Calu3 (cell line): ENCODE results near the gene PPFIBP2. TPM values are rescaled to one million over a fixed set of nuclear protein-coding genes. Genes with fewer than 3 reads are reported as not detected.

Experiments used
- BruUV-seq: library from RNA; stranded (reverse); fragments of 400-500 nt; replicated peaks from 2 replicates; lab custom pipeline; 2021; lab: Mats Ljungman, UMichigan
- CTCF ChIA-PET: fragments of 300-600 bp; sonication (Branson Sonifier 250); formaldehyde crosslinking; loops from one replicate; lab custom pipeline; 2022; ENCODE audit warnings: antibody characterized with exemption; lab: Charles Lee
- DNase-seq: peaks from one replicate; pipeline ENCODE4 v3.0.0; 2022
- H3K27ac Mint-ChIP-seq: one replicate; pipeline ENCODE4 v1.8.0; 2022; ENCODE audit warnings: mixed read lengths; ENCODE audit not compliant: unreplicated experiment
- H3K27me3 Mint-ChIP-seq: one replicate; pipeline ENCODE4 v1.8.0; 2022; ENCODE audit warnings: mixed read lengths; ENCODE audit not compliant: unreplicated experiment
- H3K36me3 Mint-ChIP-seq: one replicate; pipeline ENCODE4 v1.8.0; 2022; ENCODE audit warnings: mild to moderate bottlenecking, moderate library complexity, mixed read lengths; ENCODE audit not compliant: insufficient read depth, unreplicated experiment
- H3K4me1 Mint-ChIP-seq: one replicate; pipeline ENCODE4 v1.8.0; 2022; ENCODE audit warnings: mild to moderate bottlenecking, low read depth, mixed read lengths; ENCODE audit not compliant: unreplicated experiment
- H3K4me3 Mint-ChIP-seq: one replicate; pipeline ENCODE4 v1.8.0; 2022; ENCODE audit warnings: mild to moderate bottlenecking, low read depth, moderate library complexity, mixed read lengths; ENCODE audit not compliant: unreplicated experiment
- H3K9me3 Mint-ChIP-seq: one replicate; pipeline ENCODE4 v1.8.0; 2022; ENCODE audit warnings: low read depth, mixed read lengths; ENCODE audit not compliant: unreplicated experiment
- intact Hi-C: fragments of 100-400 bp; cut with micrococcal nuclease; formaldehyde crosslinking; loops from one replicate; pipeline ENCODE4 v1.10.0; 2022; ENCODE audit not compliant: unreplicated experiment
- total RNA-seq: library from RNA; stranded (reverse); gene quantifications from 2 replicates; pipeline ENCODE4 v1.2.3, GENCODE V29; 2022
- TF ChIP-seq, protein P1 (sequence below): fragments of 200-600 bp; IDR thresholded peaks from one replicate; pipeline ENCODE4 v1.8.0; 2022; ENCODE audit warnings: antibody characterized with exemption; ENCODE audit not compliant: unreplicated experiment

PPFIBP2 gene
- total RNA-seq, 1 experiment from 2014 or later = 28.5 TPM

DNA sequence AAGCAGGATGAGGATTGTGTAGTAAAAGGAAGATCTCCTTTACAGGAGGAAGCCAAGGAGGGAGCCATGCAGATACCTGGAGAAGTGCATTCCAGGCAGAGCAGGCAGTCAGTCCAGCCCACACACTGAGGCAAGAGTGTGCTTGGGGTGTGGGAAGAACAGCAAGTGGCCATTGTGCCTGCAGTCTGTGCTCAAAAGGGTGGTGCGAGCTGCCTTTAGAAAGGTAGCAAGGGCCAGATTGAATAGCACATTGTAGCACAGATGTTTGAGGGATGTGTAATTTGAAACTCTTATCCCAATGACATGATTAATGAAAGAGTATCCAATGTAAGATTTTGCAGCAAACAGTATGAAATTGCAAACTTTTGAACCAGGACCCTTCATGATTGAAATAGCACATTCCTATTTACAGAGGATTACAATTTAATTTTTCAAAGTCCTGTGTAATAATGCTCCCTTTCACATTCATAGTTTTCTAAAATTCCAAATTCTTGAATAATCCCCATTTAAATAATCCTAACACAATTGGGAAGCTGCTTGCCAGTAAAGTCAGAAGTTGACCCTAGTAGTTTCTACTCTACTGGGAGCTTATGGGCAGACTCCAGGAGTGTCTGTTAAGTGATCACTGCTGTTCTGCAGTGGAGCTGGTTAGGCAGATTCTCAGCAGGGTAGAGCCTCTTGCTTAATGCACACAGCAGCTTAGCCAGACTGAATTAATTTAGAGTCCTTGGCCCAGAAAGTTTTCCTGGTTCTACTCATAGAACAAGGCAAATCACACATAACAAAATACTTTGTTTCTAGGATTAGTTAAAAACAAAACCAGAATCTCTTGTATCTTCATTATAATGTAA is 81.4 kb downstream of the PPFIBP2 start:
- no peak for DNase-seq
- Mint-ChIP-seq H3K4me1 (peaks cover 70% of the 10 kb centered on the region), H3K9me3 (no peaks in the 10 kb centered on the region), H3K27me3 (no peaks in the 10 kb centered on the region), H3K36me3 (peaks cover 18% of the 10 kb centered on the region), H3K27ac (no peak overlapping the region), H3K4me3 (no peak overlapping the region)
- intact Hi-C loops = no loop called here
- TF ChIP-seq, protein P1, sequence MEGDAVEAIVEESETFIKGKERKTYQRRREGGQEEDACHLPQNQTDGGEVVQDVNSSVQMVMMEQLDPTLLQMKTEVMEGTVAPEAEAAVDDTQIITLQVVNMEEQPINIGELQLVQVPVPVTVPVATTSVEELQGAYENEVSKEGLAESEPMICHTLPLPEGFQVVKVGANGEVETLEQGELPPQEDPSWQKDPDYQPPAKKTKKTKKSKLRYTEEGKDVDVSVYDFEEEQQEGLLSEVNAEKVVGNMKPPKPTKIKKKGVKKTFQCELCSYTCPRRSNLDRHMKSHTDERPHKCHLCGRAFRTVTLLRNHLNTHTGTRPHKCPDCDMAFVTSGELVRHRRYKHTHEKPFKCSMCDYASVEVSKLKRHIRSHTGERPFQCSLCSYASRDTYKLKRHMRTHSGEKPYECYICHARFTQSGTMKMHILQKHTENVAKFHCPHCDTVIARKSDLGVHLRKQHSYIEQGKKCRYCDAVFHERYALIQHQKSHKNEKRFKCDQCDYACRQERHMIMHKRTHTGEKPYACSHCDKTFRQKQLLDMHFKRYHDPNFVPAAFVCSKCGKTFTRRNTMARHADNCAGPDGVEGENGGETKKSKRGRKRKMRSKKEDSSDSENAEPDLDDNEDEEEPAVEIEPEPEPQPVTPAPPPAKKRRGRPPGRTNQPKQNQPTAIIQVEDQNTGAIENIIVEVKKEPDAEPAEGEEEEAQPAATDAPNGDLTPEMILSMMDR = no peak
- BruUV-seq = no TSS peak
- CTCF ChIA-PET = interaction anchor here (0.7 to 1.2 kb wide), 2 partner anchors 10 to 453 kb away, joined by 5 to 7 read pairs; no protein-coding TSS in a partner anchor

DNA sequence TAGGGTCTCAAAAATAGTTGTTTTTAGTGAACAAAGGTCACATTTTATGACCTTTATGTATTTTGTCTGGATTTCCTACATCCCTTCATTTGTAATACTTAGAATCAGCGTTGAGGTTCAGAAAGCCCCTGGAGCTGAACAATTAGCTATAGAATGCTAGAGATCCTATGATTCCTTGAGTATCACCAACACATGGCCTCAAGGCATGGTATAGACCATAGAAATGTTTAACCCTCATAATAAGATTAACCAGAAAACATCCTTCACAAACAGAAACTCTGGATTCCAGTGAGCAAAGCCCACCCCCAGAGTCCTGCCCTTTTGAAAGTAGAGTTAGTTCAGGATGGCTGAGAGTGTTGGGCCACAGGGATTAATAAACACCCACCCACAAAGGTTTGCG is 82.2 kb downstream of the PPFIBP2 start:
- no peaks in the 10 kb centered on the region for H3K27me3 Mint-ChIP-seq
- TF ChIP-seq, protein P1 = no peak
- no peaks in the 10 kb centered on the region for H3K9me3 Mint-ChIP-seq
- no peak overlapping the region for H3K27ac Mint-ChIP-seq
- peaks cover 22% of the 10 kb centered on the region for H3K36me3 Mint-ChIP-seq
- DNase-seq = no peak
- intact Hi-C loops = no loop called here
- no peak overlapping the region for H3K4me3 Mint-ChIP-seq
- no TSS peak for BruUV-seq
- peaks cover 77% of the 10 kb centered on the region for H3K4me1 Mint-ChIP-seq
- CTCF ChIA-PET = interaction anchor here (1.2 kb wide), 1 partner anchor 9 kb away, joined by 5 read pairs; no protein-coding TSS in a partner anchor

DNA sequence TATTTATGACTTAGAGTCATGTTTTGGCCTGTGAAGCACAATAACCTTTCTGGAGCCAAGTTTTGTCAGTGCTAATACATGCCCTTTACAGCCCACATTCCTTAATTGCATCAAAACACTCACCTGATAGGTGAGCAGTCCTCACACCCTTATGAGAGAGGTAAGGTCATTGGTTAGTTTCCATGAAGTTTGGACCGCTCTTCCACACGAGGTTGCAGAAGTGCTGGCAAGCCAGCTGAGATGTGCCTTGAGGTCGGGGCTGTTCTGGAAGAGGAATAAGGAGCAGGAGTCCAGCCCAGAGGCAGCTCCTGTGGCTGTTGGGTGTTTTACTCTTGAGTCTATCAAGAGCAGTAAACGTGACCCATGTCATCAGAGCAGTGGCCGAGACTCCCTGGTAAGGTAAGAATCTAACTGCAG is 83.2 kb downstream of the PPFIBP2 start:
- no TSS peak for BruUV-seq
- DNase-seq = no peak
- H3K4me1 Mint-ChIP-seq = peaks cover 80% of the 10 kb centered on the region

DNA sequence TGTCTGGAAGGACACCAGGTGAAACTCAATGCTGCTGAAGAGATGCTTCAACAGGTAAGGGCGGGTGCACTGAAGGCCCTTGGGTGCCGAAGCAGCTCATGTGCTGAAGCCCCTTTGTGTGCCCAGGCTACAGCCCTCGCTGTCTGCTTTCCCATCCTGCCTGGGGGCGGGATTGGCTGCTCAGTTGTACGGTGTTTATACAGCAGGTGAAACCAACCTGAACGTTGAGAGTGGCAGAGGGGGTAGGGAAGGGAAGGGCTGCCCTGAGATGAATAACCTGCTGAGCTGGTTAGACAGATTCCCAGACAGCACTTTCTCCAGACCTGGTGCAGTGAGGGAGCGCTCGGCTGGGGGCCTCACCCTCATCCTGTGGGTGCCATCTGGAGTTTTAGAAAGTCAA is 83.8 kb downstream of the PPFIBP2 start:
- peak; percentile 86 for DNase-seq
- H3K36me3 Mint-ChIP-seq = peaks cover 22% of the 10 kb centered on the region
- no peaks in the 10 kb centered on the region for H3K9me3 Mint-ChIP-seq
- peak overlapping the region; percentile 84 for H3K27ac Mint-ChIP-seq
- TF ChIP-seq, protein P1 = no peak
- peaks cover 78% of the 10 kb centered on the region for H3K4me1 Mint-ChIP-seq
- CTCF ChIA-PET = interaction anchor here (0.9 to 1.8 kb wide), 3 partner anchors 20 to 26 kb away, joined by 3 to 5 read pairs (median 3); no protein-coding TSS in a partner anchor
- BruUV-seq = no TSS peak
- intact Hi-C loops = loop anchor here (1.0 kb wide), 1 partner anchor 8 kb away; no protein-coding TSS in a partner anchor
- peak overlapping the region; percentile 43 for H3K4me3 Mint-ChIP-seq
- no peaks in the 10 kb centered on the region for H3K27me3 Mint-ChIP-seq

More for the DNA sequence above, 83.2 kb downstream of the PPFIBP2 start:
- intact Hi-C loops = loop anchor here (1.0 kb wide), 1 partner anchor 8 kb away; no protein-coding TSS in a partner anchor
- Mint-ChIP-seq H3K27me3 (no peaks in the 10 kb centered on the region), H3K36me3 (peaks cover 22% of the 10 kb centered on the region), H3K4me3 (peak overlapping the region; percentile 43), H3K27ac (peak overlapping the region; percentile 84), H3K9me3 (no peaks in the 10 kb centered on the region)
- CTCF ChIA-PET = interaction anchor here (1.3 to 1.8 kb wide), 2 partner anchors 21 to 25 kb away, joined by 3 to 5 read pairs; no protein-coding TSS in a partner anchor
- TF ChIP-seq, protein P1 = no peak
